ENCODE results near the gene ELOVL5. TPM values are rescaled to one million over a fixed set of nuclear protein-coding genes. Genes with fewer than 3 reads are reported as not detected.

ELOVL5 gene
- total RNA-seq, 1 donor from 2014 or later = 185 TPM

GRCh38 chr6:53294611-53295010, 54.1 kb downstream of the ELOVL5 start:
- peaks cover 10% of the 10 kb centered on the region for H3K36me3 Mint-ChIP-seq
- no peak overlapping the region for H3K27ac ChIP-seq
- H3K27ac Mint-ChIP-seq = no peak overlapping the region
- TF ChIP-seq EZH2 (IDR thresholded peaks at IDR 0.05) (no peak), CTCF (IDR thresholded peaks at IDR 0.05) (no peak), EZH2phosphoT487 (IDR thresholded peaks at IDR 0.05) (no peak)
- H3K4me1 ChIP-seq = peaks cover 7% of the 10 kb centered on the region
- H3K79me2 ChIP-seq (ENCODE audit: low read depth) = peaks cover 46% of the 10 kb centered on the region
- no peak overlapping the region for H3K4me3 ChIP-seq
- no peaks in the 10 kb centered on the region for H3K27me3 Mint-ChIP-seq (ENCODE audit: insufficient read depth, low read depth)
- H4K20me1 ChIP-seq (ENCODE audit: low read depth) = peaks cover 59% of the 10 kb centered on the region
- H2AFZ ChIP-seq (replicated peaks) = no peak overlapping the region
- H3K36me3 ChIP-seq = no peaks in the 10 kb centered on the region
- H3K9ac ChIP-seq = no peak overlapping the region
- DNase-seq (ENCODE audit: low spot score) = no peak
- no peaks in the 10 kb centered on the region for H3F3A ChIP-seq (ENCODE audit: low read depth)
- H3K4me3 Mint-ChIP-seq = no peak overlapping the region
- H3K4me2 ChIP-seq = no peak overlapping the region
- no peaks in the 10 kb centered on the region for H3K27me3 ChIP-seq
- peaks cover 12% of the 10 kb centered on the region for H3K4me1 Mint-ChIP-seq
- no peaks in the 10 kb centered on the region for H3K9me3 Mint-ChIP-seq
- H3K9me3 ChIP-seq (ENCODE audit: low read depth) = no peaks in the 10 kb centered on the region

DNA sequence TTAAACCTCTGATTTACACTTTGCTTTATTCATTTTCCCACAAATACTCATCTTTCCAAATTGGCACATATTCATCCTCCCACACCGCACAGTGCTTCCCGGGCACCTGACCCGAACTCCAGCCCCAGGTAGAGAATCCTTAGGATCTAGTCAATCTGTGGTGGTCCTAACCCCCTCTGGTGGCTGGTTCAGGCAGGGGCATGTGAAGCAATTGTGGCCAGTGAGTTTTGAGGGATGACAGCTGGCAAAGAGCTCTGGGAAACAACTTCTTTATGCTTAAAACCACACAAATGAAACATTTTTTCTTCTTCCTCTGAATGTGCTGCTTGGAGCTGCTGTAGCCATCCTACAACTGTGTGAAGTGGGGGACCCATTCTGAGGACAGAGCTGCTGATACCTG, 54.7 kb downstream of the ELOVL5 start:
- Mint-ChIP-seq H3K4me1 (peaks cover 9% of the 10 kb centered on the region), H3K27ac (no peak overlapping the region), H3K27me3 (ENCODE audit: insufficient read depth, low read depth) (no peaks in the 10 kb centered on the region), H3K4me3 (no peak overlapping the region), H3K9me3 (no peaks in the 10 kb centered on the region), H3K36me3 (peaks cover 10% of the 10 kb centered on the region)
- Histone ChIP-seq H3K9ac (no peak overlapping the region), H3K4me3 (no peak overlapping the region), H3K9me3 (ENCODE audit: low read depth) (no peaks in the 10 kb centered on the region), H3K27ac (no peak overlapping the region), H3K27me3 (no peaks in the 10 kb centered on the region), H3K36me3 (no peaks in the 10 kb centered on the region), H2AFZ (replicated peaks) (no peak overlapping the region), H3F3A (ENCODE audit: low read depth) (peaks cover 1% of the 10 kb centered on the region), H4K20me1 (ENCODE audit: low read depth) (peaks cover 54% of the 10 kb centered on the region), H3K4me1 (peaks cover 6% of the 10 kb centered on the region), H3K79me2 (ENCODE audit: low read depth) (peaks cover 41% of the 10 kb centered on the region), H3K4me2 (no peak overlapping the region)
- TF ChIP-seq EZH2phosphoT487 (IDR thresholded peaks at IDR 0.05) (no peak), CTCF (IDR thresholded peaks at IDR 0.05) (peak; percentile 85)
- peak; percentile 64 for DNase-seq (ENCODE audit: low spot score)

DNA sequence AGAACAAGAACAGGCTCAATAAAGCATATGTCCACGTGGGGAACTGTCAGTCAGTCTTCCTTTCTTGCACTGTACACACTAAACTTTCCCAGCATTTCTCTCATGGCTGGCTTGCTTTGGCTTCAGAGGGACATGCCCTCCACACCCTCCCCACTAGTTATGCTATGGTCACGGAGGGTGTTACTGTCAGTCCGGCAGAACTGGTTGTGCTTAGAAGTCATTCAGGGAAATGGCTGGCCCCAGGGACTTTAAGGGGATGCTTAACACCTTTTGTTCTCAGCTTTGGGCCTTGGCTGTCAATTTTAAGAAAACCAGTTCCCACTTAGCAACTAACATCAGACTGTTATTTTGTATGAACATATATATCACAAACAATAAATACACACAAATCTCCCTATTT, 55.1 kb downstream of the ELOVL5 start:
- Mint-ChIP-seq H3K27ac (no peak overlapping the region), H3K4me3 (no peak overlapping the region), H3K36me3 (peaks cover 10% of the 10 kb centered on the region), H3K9me3 (no peaks in the 10 kb centered on the region), H3K27me3 (ENCODE audit: insufficient read depth, low read depth) (no peaks in the 10 kb centered on the region), H3K4me1 (peaks cover 6% of the 10 kb centered on the region)
- H3K4me1 ChIP-seq = peaks cover 2% of the 10 kb centered on the region
- peaks cover 37% of the 10 kb centered on the region for H3K79me2 ChIP-seq (ENCODE audit: low read depth)
- no peak overlapping the region for H3K27ac ChIP-seq
- no peak overlapping the region for H3K4me3 ChIP-seq
- peaks cover 5% of the 10 kb centered on the region for H3F3A ChIP-seq (ENCODE audit: low read depth)
- TF ChIP-seq CTCF (IDR thresholded peaks at IDR 0.05) (no peak), EZH2phosphoT487 (IDR thresholded peaks at IDR 0.05) (no peak), EZH2 (IDR thresholded peaks at IDR 0.05) (no peak)
- peaks cover 54% of the 10 kb centered on the region for H4K20me1 ChIP-seq (ENCODE audit: low read depth)
- no peak overlapping the region for H2AFZ ChIP-seq (replicated peaks)
- no peaks in the 10 kb centered on the region for H3K27me3 ChIP-seq
- no peaks in the 10 kb centered on the region for H3K9me3 ChIP-seq (ENCODE audit: low read depth)
- no peak overlapping the region for H3K4me2 ChIP-seq
- DNase-seq (ENCODE audit: low spot score) = no peak
- no peaks in the 10 kb centered on the region for H3K36me3 ChIP-seq
- no peak overlapping the region for H3K9ac ChIP-seq

Measured in neural progenitor cell (in vitro differentiated cells).